GM23338 (cell line): ENCODE measurements around the gene WDR5B.

ENCODE experiments used
- CTCF ChIP-seq, 2 experiments: fragments of 200-600 bp in 1 of 2; sonication (generic) in 1 of 2; conservative IDR thresholded peaks; 2 replicates each; pipeline versions ENCODE4 v1.5.1 to v1.6.1; 2016 to 2017; ENCODE audit warnings: antibody characterized with exemption in 2 of 2, low read depth in 2 of 2, mild to moderate bottlenecking in 2 of 2, moderate library complexity in 1 of 2
- EZH2phosphoT487 ChIP-seq: fragments of 200-600 bp; sonication (generic); IDR thresholded peaks from one replicate; pipeline ENCODE4 v1.8.1; 2018; ENCODE audit warnings: antibody characterized with exemption; ENCODE audit not compliant: unreplicated experiment
- NANOG ChIP-seq: IDR thresholded peaks from 2 replicates; pipeline ENCODE4 v1.6.1; 2016; ENCODE audit warnings: antibody characterized with exemption, borderline replicate concordance
- POLR2AphosphoS5 ChIP-seq: IDR thresholded peaks from 2 replicates; pipeline ENCODE4 v1.6.1; 2016; ENCODE audit warnings: antibody characterized with exemption, low read depth

GRCh38 chr3:122366379-122366749 lies 49.5 kb downstream of the WDR5B start:
- TF ChIP-seq CTCF (conservative IDR thresholded peaks at IDR 0.05; ENCODE audit: low read depth in 2 of 2), result no peak
- no peak for TF ChIP-seq NANOG
- TF ChIP-seq EZH2phosphoT487, result no peak
- TF ChIP-seq POLR2AphosphoS5, result no peak
